ENCODE data around the gene C1orf94. TPM values are rescaled to one million over a fixed set of nuclear protein-coding genes. Genes with fewer than 3 reads are reported as not detected.

C1orf94 gene
- total and polyA plus RNA-seq, 2 of the 8 experiments (the other 6 are each of a cell fraction or from before 2014, with no cell fraction given): 5.8 to 12.5 TPM

GRCh38 chr1:34144766-34145165, 31.9 kb upstream of the C1orf94 start:
- CTCF ChIA-PET (ENCODE audit: partially characterized antibody): interaction anchor here (0.7 to 2.2 kb wide), 4 partner anchors 9 to 131 kb away, joined by 3 to 5 read pairs (median 4); no protein-coding TSS in a partner anchor
- H2BK20ac ChIP-seq (ENCODE audit: low read length): no peak overlapping the region
- H4K91ac ChIP-seq (replicated peaks; ENCODE audit: insufficient read length, low read length): no peak overlapping the region
- H2AK5ac ChIP-seq (ENCODE audit: low read depth, low read length): no peak overlapping the region
- no peak overlapping the region for H2BK12ac ChIP-seq (ENCODE audit: low read depth, low read length)
- H4K20me1 ChIP-seq (replicated peaks in 1 of 2; ENCODE audit: control insufficient read depth in 1 of 2, insufficient read depth in 2 of 2, low read length in 2 of 2): peaks cover 5 to 7% of the 10 kb centered on the region in 2 experiments
- H3K79me2 ChIP-seq (ENCODE audit: control insufficient read depth in 1 of 2, insufficient read depth in 2 of 2, low read length in 2 of 2): peaks cover 0 to 24% of the 10 kb centered on the region in 2 experiments; a peak in 2 of 4 replicates
- no peaks in the 10 kb centered on the region for H3K9me3 ChIP-seq (ENCODE audit: insufficient read depth in 2 of 2, low read depth in 1 of 2, low read length in 1 of 2)
- H2AFZ ChIP-seq (ENCODE audit: low read length): no peak overlapping the region
- H3K14ac ChIP-seq (ENCODE audit: insufficient read length): no peak overlapping the region
- H3K27ac ChIP-seq (ENCODE audit: low read depth, low read length): no peak overlapping the region
- no peak overlapping the region for H2BK15ac ChIP-seq (ENCODE audit: low read length)
- H3K27me3 ChIP-seq (replicated peaks in 1 of 4; ENCODE audit: control insufficient read depth in 3 of 4, extremely low read depth in 1 of 4, insufficient read depth in 3 of 4, low read length in 3 of 4): no peaks in the 10 kb centered on the region
- no peak overlapping the region for H4K5ac ChIP-seq (ENCODE audit: insufficient read length, low read depth, low read length)
- FAIRE-seq (no peak), DNase-seq (ENCODE audit: low read depth in 1 of 2, low spot score in 2 of 2) (no peak)
- H4K8ac ChIP-seq (ENCODE audit: extremely low read depth, insufficient read depth, low read length): no peak overlapping the region
- H3K9ac ChIP-seq (replicated peaks in 1 of 4; ENCODE audit: extremely low read depth in 1 of 4, low read depth in 3 of 4, low read length in 3 of 4): no peak overlapping the region
- H3K23ac ChIP-seq (ENCODE audit: insufficient read length): no peak overlapping the region
- H3K36me3 ChIP-seq (ENCODE audit: control insufficient read depth in 2 of 4, insufficient read depth in 4 of 4, low read length in 3 of 4): peaks cover 0 to 10% (median 2%) of the 10 kb centered on the region in 4 experiments; a peak in 3 of 8 replicates
- H3K4me3 ChIP-seq (ENCODE audit: extremely low read depth in 1 of 4, insufficient read depth in 2 of 4, low read depth in 3 of 4, low read length in 4 of 4): no peak overlapping the region
- POLR2A ChIA-PET (ENCODE audit: partially characterized antibody): interaction anchor here (1.0 kb wide), 1 partner anchor 14 kb away, joined by 3 read pairs; no protein-coding TSS in a partner anchor
- H2BK120ac ChIP-seq (replicated peaks; ENCODE audit: low read depth, low read length): no peak overlapping the region
- no peak overlapping the region for H3K18ac ChIP-seq (ENCODE audit: extremely low read depth, low read length)
- H3K4me1 ChIP-seq (replicated peaks in 1 of 4; ENCODE audit: control insufficient read depth in 3 of 4, insufficient read depth in 4 of 4, low read length in 3 of 4): peaks cover 9 to 21% (median 18%) of the 10 kb centered on the region in 4 experiments
- no peak overlapping the region for H3K56ac ChIP-seq (replicated peaks; ENCODE audit: insufficient read length, low read depth, low read length)
- peaks cover 6% of the 10 kb centered on the region; the same call in 1 of the 2 replicates for H3K79me1 ChIP-seq (ENCODE audit: low read depth, low read length)
- TF ChIP-seq GABPA (IDR thresholded peaks at IDR 0.05; ENCODE audit: borderline replicate concordance, insufficient read depth, low read length) (no peak), RNF2 (IDR thresholded peaks at IDR 0.05; ENCODE audit: borderline replicate concordance, low read depth, low read length, missing control alignments, poor library complexity, severe bottlenecking) (no peak), SAP30 (IDR thresholded peaks at IDR 0.05; ENCODE audit: insufficient read depth, insufficient replicate concordance, low read length) (no peak)
- 96% methylated on average over 6 of the region's 6 CpGs; no CpG with 5 or more reads in 1 of the 2 experiments for WGBS, 2 experiments (ENCODE audit: extremely low coverage in 1 of 2, insufficient coverage in 1 of 2, insufficient read length in 1 of 2, insufficient replicate concordance in 2 of 2, low coverage in 1 of 2, low lambda C conversion rate in 2 of 2, missing lambda C conversion rate in 1 of 2)
- H2BK5ac ChIP-seq (ENCODE audit: low read depth, low read length): no peak overlapping the region
- no peak overlapping the region for H3K4ac ChIP-seq (replicated peaks; ENCODE audit: insufficient read length, low read depth, low read length)
- no peak overlapping the region for H3K4me2 ChIP-seq (ENCODE audit: insufficient read depth in 1 of 2, low read depth in 2 of 2, low read length in 2 of 2)
- H3K23me2 ChIP-seq (ENCODE audit: low read depth, low read length): no peaks in the 10 kb centered on the region

Measured in H1 (cell line).